Colonic mucosa (tissue), 4 donors: ENCODE measurements around the gene TSC22D1. TPM values are rescaled to one million over a fixed set of nuclear protein-coding genes. Genes with fewer than 3 reads are reported as not detected.

ENCODE experiments used
- DNase-seq: peaks from one replicate; pipeline ENCODE4 v3.0.0-alpha.2; 2020
- H3K27ac ChIP-seq: fragments of 200-600 bp; one replicate; pipeline ENCODE4 v1.8.0; 2021
- H3K27me3 ChIP-seq: fragments of 200-600 bp; one replicate; pipeline ENCODE4 v1.8.0; 2021
- H3K36me3 ChIP-seq: fragments of 200-600 bp; one replicate; pipeline ENCODE4 v1.8.0; 2021
- H3K4me1 ChIP-seq: fragments of 200-600 bp; one replicate; pipeline ENCODE4 v1.8.0; 2021; ENCODE audit warnings: mild to moderate bottlenecking
- H3K4me3 ChIP-seq: fragments of 200-600 bp; one replicate; pipeline ENCODE4 v1.8.0; 2021
- H3K9ac ChIP-seq, 2 donors: one replicate each; pipeline ENCODE4 v1.7.0; 2013; ENCODE audit warnings: control low read depth in 2 of 2, low read depth in 2 of 2, low read length in 2 of 2
- H3K9me3 ChIP-seq: fragments of 200-600 bp; one replicate; pipeline ENCODE4 v1.8.0; 2021
- intact Hi-C: fragments of 100-400 bp; cut with DNase I; formaldehyde crosslinking; loops from one replicate; pipeline ENCODE4 v1.14.1; 2022
- total RNA-seq, 2 donors: library from RNA; stranded (reverse); fragmentation: NEBNext Ultra II Directional in 1 of 2; extraction: Animal tissue kit (Norgen Biotek cat#: 25700) in 1 of 2; gene quantifications; one replicate each; pipeline ENCODE4 v1.2.1, GENCODE V29; 2021
- TF ChIP-seq, protein P1 (sequence below): fragments of 200-600 bp; IDR thresholded peaks from one replicate; pipeline ENCODE4 v1.8.0; 2022; ENCODE audit warnings: antibody characterized with exemption, mild to moderate bottlenecking
- donor health status: healthy.
- donor health status: DM: no; HTN: no; CAD: no.
- donor health status: DM: no; HTN: no; CAD: no.

Gene TSC22D1
- total RNA-seq, 2 donors from 2014 or later = 137 to 231 TPM

- Histone ChIP-seq H3K9me3 (no peaks in the 10 kb centered on the region), H3K9ac (no peak overlapping the region), H3K27ac (no peak overlapping the region), H3K4me3 (no peak overlapping the region), H3K36me3 (no peaks in the 10 kb centered on the region), H3K27me3 (no peaks in the 10 kb centered on the region), H3K4me1 (no peaks in the 10 kb centered on the region)
- TF ChIP-seq, protein P1, sequence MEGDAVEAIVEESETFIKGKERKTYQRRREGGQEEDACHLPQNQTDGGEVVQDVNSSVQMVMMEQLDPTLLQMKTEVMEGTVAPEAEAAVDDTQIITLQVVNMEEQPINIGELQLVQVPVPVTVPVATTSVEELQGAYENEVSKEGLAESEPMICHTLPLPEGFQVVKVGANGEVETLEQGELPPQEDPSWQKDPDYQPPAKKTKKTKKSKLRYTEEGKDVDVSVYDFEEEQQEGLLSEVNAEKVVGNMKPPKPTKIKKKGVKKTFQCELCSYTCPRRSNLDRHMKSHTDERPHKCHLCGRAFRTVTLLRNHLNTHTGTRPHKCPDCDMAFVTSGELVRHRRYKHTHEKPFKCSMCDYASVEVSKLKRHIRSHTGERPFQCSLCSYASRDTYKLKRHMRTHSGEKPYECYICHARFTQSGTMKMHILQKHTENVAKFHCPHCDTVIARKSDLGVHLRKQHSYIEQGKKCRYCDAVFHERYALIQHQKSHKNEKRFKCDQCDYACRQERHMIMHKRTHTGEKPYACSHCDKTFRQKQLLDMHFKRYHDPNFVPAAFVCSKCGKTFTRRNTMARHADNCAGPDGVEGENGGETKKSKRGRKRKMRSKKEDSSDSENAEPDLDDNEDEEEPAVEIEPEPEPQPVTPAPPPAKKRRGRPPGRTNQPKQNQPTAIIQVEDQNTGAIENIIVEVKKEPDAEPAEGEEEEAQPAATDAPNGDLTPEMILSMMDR = no peak
- intact Hi-C loops = loop anchor here (10.0 kb wide), 2 partner anchors 85 to 385 kb away; partner anchors contain the start of gene TSC22D1
- no peak for DNase-seq
Observed at GRCh38 chr13:44489751-44490150, 86.4 kb downstream of the TSC22D1 start.

GRCh38 chr13:44487989-44488388 lies 88.1 kb downstream of the TSC22D1 start:
- Histone ChIP-seq H3K27ac (no peak overlapping the region), H3K36me3 (no peaks in the 10 kb centered on the region), H3K9ac (no peak overlapping the region), H3K4me1 (no peaks in the 10 kb centered on the region), H3K4me3 (no peak overlapping the region), H3K27me3 (no peaks in the 10 kb centered on the region), H3K9me3 (no peaks in the 10 kb centered on the region)
- no peak for DNase-seq
- intact Hi-C loops = loop anchor here (10.0 kb wide), 2 partner anchors 87 to 387 kb away; partner anchors contain the start of gene TSC22D1
- TF ChIP-seq, protein P1 = no peak

- Histone ChIP-seq H3K4me1 (no peaks in the 10 kb centered on the region), H3K9ac (no peak overlapping the region), H3K27ac (no peak overlapping the region), H3K9me3 (no peaks in the 10 kb centered on the region), H3K4me3 (no peak overlapping the region), H3K27me3 (no peaks in the 10 kb centered on the region), H3K36me3 (no peaks in the 10 kb centered on the region)
- no peak for DNase-seq
- TF ChIP-seq, protein P1 = no peak
- intact Hi-C loops = loop anchor here (2.0 to 10.0 kb wide), 3 partner anchors 90 to 486 kb away; partner anchors contain the start of gene TSC22D1
Observed at GRCh38 chr13:44484562-44485138, 91.5 kb downstream of the TSC22D1 start.

GRCh38 chr13:44474122-44474910 lies 101.8 kb downstream of the TSC22D1 start:
- intact Hi-C loops = no loop called here
- Histone ChIP-seq H3K27me3 (no peaks in the 10 kb centered on the region), H3K27ac (no peak overlapping the region), H3K36me3 (no peaks in the 10 kb centered on the region), H3K4me3 (no peak overlapping the region), H3K9me3 (no peaks in the 10 kb centered on the region), H3K9ac (no peak overlapping the region), H3K4me1 (no peaks in the 10 kb centered on the region)
- TF ChIP-seq, protein P1 = no peak
- DNase-seq = no peak

DNA sequence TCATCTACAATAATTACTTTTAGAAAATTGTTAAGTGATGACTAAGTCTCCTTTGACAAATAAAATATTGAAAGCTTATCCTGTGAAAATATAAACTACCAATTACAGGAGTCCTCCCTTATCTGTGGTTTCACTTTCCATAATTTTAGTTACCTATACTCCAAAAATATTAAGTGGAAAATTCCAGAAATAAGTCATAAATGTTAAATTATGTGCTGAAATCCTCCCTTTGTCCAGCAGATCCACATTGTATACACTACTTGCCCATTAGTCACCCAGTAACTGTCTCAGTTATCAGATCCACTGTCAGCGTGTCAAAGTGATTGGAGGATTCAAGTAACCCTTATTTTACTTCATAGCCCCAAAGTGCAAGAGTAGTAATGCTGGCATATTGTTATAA lies 104.4 kb downstream of the TSC22D1 start:
- intact Hi-C loops = loop anchor here (2.0 kb wide), 1 partner anchor 567 kb away; no protein-coding TSS in a partner anchor
- no peak overlapping the region for H3K9ac ChIP-seq
- no peaks in the 10 kb centered on the region for H3K36me3 ChIP-seq
- DNase-seq = no peak
- no peak overlapping the region for H3K27ac ChIP-seq
- H3K9me3 ChIP-seq = no peaks in the 10 kb centered on the region
- H3K4me3 ChIP-seq = no peak overlapping the region
- no peaks in the 10 kb centered on the region for H3K27me3 ChIP-seq
- no peaks in the 10 kb centered on the region for H3K4me1 ChIP-seq
- TF ChIP-seq, protein P1 = no peak
